GM23338 (cell line): Measurements from ENCODE around the gene CDK14. TPM values are rescaled to one million over a fixed set of nuclear protein-coding genes. Genes with fewer than 3 reads are reported as not detected.
A peak's percentile ranks its signal among the peaks of the same experiment; 100 is the strongest.
"Not testable (repeated sequence)": the region's sequence is repeated elsewhere in the genome, so short reads cannot be mapped to it uniquely, and the experiment has no call there.

Experiments used
- ATAC-seq: fragments of 200-7000 bp; cut with Tn5 transposase; 3 replicates; pipeline ENCODE4 v1.9.1; 2020
- DNase-seq: peaks from one replicate; pipeline ENCODE4 v3.0.0-alpha.2; 2015; ENCODE audit warnings: low spot score
- H2AFZ ChIP-seq: fragments of 200-600 bp; sonication (generic); 2 replicates; pipeline ENCODE4 v1.8.0; 2016; ENCODE audit warnings: antibody characterized with exemption, mild to moderate bottlenecking, moderate library complexity
- H3F3A ChIP-seq: fragments of 200-600 bp; sonication (generic); replicated peaks from 2 replicates; pipeline ENCODE4 v1.8.0; 2017; ENCODE audit warnings: antibody characterized with exemption, mixed run types, low read depth
- H3K27ac ChIP-seq: fragments of 200-600 bp; sonication (generic); 2 replicates; pipeline ENCODE4 v1.6.1; 2016; ENCODE audit warnings: low read depth
- H3K27me3 ChIP-seq: fragments of 200-600 bp; sonication (generic); 2 replicates; pipeline ENCODE4 v1.8.0; 2016; ENCODE audit warnings: mild to moderate bottlenecking, mixed run types, moderate library complexity; ENCODE audit not compliant: insufficient read depth
- H3K36me3 ChIP-seq: fragments of 200-600 bp; sonication (generic); 2 replicates; pipeline ENCODE4 v1.8.0; 2016; ENCODE audit warnings: mild to moderate bottlenecking; ENCODE audit not compliant: insufficient read depth
- H3K4me1 ChIP-seq: fragments of 200-600 bp; sonication (generic); 2 replicates; pipeline ENCODE4 v1.8.0; 2016; ENCODE audit warnings: mild to moderate bottlenecking, moderate library complexity; ENCODE audit not compliant: insufficient read depth
- H3K4me2 ChIP-seq: fragments of 200-600 bp; sonication (generic); 2 replicates; pipeline ENCODE4 v1.7.1; 2017; ENCODE audit warnings: mixed run types
- H3K4me3 ChIP-seq: fragments of 200-600 bp; sonication (generic); 2 replicates; pipeline ENCODE4 v1.6.1; 2016; ENCODE audit warnings: mixed run types
- H3K79me2 ChIP-seq: fragments of 200-600 bp; sonication (generic); replicated peaks from 2 replicates; pipeline ENCODE4 v1.8.0; 2017; ENCODE audit warnings: mild to moderate bottlenecking; ENCODE audit not compliant: insufficient read depth
- H3K9me2 ChIP-seq: fragments of 200-600 bp; sonication (generic); 2 replicates; pipeline ENCODE4 v1.8.0; 2017; ENCODE audit not compliant: insufficient read depth
- H4K20me1 ChIP-seq: fragments of 200-600 bp; sonication (generic); replicated peaks from 2 replicates; pipeline ENCODE4 v1.8.0; 2017; ENCODE audit warnings: mild to moderate bottlenecking; ENCODE audit not compliant: insufficient read depth
- H3K27ac Mint-ChIP-seq: 2 replicates; pipeline ENCODE4 v1.8.0; 2020; ENCODE audit warnings: inconsistent platforms, mild to moderate bottlenecking, moderate library complexity, mixed read lengths
- H3K27me3 Mint-ChIP-seq: 3 replicates; pipeline ENCODE4 v1.8.0; 2022; ENCODE audit warnings: low read depth, mild to moderate bottlenecking, moderate library complexity, mixed read lengths, inconsistent platforms; ENCODE audit not compliant: insufficient read depth, poor library complexity
- H3K36me3 Mint-ChIP-seq: 3 replicates; pipeline ENCODE4 v1.8.0; 2021; ENCODE audit warnings: low read depth, mild to moderate bottlenecking, inconsistent platforms, moderate library complexity, mixed read lengths
- H3K4me1 Mint-ChIP-seq: 3 replicates; pipeline ENCODE4 v1.8.0; 2020; ENCODE audit warnings: mild to moderate bottlenecking, inconsistent platforms, mixed read lengths
- H3K4me3 Mint-ChIP-seq: 3 replicates; pipeline ENCODE4 v1.8.0; 2021; ENCODE audit warnings: moderate library complexity, mild to moderate bottlenecking, inconsistent platforms, mixed read lengths
- H3K9me3 Mint-ChIP-seq: 3 replicates; pipeline ENCODE4 v1.8.0; 2020; ENCODE audit warnings: moderate library complexity, mild to moderate bottlenecking, inconsistent platforms, mixed read lengths
- ETS1 ChIP-seq: IDR thresholded peaks from 2 replicates; pipeline ENCODE4 v1.6.1; 2016; ENCODE audit warnings: antibody characterized with exemption
- EZH2 ChIP-seq: fragments of 200-600 bp; sonication (generic); IDR thresholded peaks from one replicate; pipeline ENCODE4 v1.8.0; 2017; ENCODE audit warnings: antibody characterized with exemption, mild to moderate bottlenecking, low read depth; ENCODE audit not compliant: unreplicated experiment
- polyA plus RNA-seq: library from polyadenylated mRNA; unstranded; fragments of >200 nt; fragmentation: Nextera tagmentation; extraction: Ambion mirVana; gene quantifications from 2 replicates; pipeline ENCODE4 v1.2.1, GENCODE V29; 2016
- total RNA-seq: library from RNA; depleted of rRNA; stranded (reverse); fragments of >200 nt; shearing (Covaris generic); gene quantifications from 2 replicates; pipeline ENCODE4 v1.2.3, GENCODE V29; 2014
- TF ChIP-seq, protein P1 (sequence below): fragments of 250-450 bp; sonication (Bioruptor Pico); IDR thresholded peaks from 2 replicates; pipeline ENCODE4 v1.5.0; 2020; ENCODE audit warnings: mild to moderate bottlenecking, moderate library complexity

The CDK14 gene
- total and polyA plus RNA-seq, 2 experiments from 2014 or later: 11.2 to 24.0 TPM

GRCh38 chr7:91169830-91170191, 573.7 kb downstream of the CDK14 start:
- H3K4me1 ChIP-seq: peaks cover 14% of the 10 kb centered on the region
- H3K79me2 ChIP-seq: no peaks in the 10 kb centered on the region
- no peak overlapping the region for H3K27ac ChIP-seq
- peaks cover 19% of the 10 kb centered on the region for H3K36me3 Mint-ChIP-seq
- H3K36me3 ChIP-seq: no peaks in the 10 kb centered on the region; the same call in 1 of the 2 replicates
- peaks cover 49% of the 10 kb centered on the region for H3K27me3 ChIP-seq
- peak; percentile 16 for DNase-seq
- no peak overlapping the region for H3K4me3 Mint-ChIP-seq
- H3K4me1 Mint-ChIP-seq: peaks cover 9% of the 10 kb centered on the region; the same call in 2 of the 3 replicates
- H2AFZ ChIP-seq: no peak overlapping the region
- peaks cover 20% of the 10 kb centered on the region for H3K9me3 Mint-ChIP-seq
- no peak for TF ChIP-seq ETS1
- no peak for TF ChIP-seq EZH2
- TF ChIP-seq, protein P1, sequence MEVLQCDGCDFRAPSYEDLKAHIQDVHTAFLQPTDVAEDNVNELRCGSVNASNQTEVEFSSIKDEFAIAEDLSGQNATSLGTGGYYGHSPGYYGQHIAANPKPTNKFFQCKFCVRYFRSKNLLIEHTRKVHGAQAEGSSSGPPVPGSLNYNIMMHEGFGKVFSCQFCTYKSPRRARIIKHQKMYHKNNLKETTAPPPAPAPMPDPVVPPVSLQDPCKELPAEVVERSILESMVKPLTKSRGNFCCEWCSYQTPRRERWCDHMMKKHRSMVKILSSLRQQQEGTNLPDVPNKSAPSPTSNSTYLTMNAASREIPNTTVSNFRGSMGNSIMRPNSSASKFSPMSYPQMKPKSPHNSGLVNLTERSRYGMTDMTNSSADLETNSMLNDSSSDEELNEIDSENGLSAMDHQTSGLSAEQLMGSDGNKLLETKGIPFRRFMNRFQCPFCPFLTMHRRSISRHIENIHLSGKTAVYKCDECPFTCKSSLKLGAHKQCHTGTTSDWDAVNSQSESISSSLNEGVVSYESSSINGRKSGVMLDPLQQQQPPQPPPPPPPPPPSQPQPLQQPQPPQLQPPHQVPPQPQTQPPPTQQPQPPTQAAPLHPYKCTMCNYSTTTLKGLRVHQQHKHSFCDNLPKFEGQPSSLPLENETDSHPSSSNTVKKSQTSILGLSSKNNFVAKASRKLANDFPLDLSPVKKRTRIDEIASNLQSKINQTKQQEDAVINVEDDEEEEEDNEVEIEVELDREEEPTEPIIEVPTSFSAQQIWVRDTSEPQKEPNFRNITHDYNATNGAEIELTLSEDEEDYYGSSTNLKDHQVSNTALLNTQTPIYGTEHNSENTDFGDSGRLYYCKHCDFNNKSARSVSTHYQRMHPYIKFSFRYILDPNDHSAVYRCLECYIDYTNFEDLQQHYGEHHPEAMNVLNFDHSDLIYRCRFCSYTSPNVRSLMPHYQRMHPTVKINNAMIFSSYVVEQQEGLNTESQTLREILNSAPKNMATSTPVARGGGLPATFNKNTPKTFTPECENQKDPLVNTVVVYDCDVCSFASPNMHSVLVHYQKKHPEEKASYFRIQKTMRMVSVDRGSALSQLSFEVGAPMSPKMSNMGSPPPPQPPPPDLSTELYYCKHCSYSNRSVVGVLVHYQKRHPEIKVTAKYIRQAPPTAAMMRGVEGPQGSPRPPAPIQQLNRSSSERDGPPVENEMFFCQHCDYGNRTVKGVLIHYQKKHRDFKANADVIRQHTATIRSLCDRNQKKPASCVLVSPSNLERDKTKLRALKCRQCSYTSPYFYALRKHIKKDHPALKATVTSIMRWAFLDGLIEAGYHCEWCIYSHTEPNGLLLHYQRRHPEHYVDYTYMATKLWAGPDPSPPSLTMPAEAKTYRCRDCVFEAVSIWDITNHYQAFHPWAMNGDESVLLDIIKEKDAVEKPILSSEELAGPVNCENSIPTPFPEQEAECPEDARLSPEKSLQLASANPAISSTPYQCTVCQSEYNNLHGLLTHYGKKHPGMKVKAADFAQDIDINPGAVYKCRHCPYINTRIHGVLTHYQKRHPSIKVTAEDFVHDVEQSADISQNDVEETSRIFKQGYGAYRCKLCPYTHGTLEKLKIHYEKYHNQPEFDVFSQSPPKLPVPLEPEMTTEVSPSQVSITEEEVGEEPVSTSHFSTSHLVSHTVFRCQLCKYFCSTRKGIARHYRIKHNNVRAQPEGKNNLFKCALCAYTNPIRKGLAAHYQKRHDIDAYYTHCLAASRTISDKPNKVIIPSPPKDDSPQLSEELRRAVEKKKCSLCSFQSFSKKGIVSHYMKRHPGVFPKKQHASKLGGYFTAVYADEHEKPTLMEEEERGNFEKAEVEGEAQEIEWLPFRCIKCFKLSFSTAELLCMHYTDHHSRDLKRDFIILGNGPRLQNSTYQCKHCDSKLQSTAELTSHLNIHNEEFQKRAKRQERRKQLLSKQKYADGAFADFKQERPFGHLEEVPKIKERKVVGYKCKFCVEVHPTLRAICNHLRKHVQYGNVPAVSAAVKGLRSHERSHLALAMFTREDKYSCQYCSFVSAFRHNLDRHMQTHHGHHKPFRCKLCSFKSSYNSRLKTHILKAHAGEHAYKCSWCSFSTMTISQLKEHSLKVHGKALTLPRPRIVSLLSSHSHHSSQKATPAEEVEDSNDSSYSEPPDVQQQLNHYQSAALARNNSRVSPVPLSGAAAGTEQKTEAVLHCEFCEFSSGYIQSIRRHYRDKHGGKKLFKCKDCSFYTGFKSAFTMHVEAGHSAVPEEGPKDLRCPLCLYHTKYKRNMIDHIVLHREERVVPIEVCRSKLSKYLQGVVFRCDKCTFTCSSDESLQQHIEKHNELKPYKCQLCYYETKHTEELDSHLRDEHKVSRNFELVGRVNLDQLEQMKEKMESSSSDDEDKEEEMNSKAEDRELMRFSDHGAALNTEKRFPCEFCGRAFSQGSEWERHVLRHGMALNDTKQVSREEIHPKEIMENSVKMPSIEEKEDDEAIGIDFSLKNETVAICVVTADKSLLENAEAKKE (CRISPR knock-in tag): no peak
- H4K20me1 ChIP-seq: peaks cover 4% of the 10 kb centered on the region; the same call in 1 of the 2 replicates
- H3K9me2 ChIP-seq: no peaks in the 10 kb centered on the region; the same call in 1 of the 2 replicates
- peak overlapping the region; percentile 11 for H3K4me2 ChIP-seq
- H3K27ac Mint-ChIP-seq: no peak overlapping the region
- peaks cover 11% of the 10 kb centered on the region for H3K27me3 Mint-ChIP-seq
- H3F3A ChIP-seq: no peaks in the 10 kb centered on the region
- peak; percentile 72 for ATAC-seq
- no peak overlapping the region for H3K4me3 ChIP-seq

- H4K20me1 ChIP-seq, H3K36me3 ChIP-seq, H3K4me2 ChIP-seq, ATAC-seq, H3K79me2 ChIP-seq, H3K4me3 ChIP-seq, H3K27ac ChIP-seq, H3K9me2 ChIP-seq, H3K4me1 Mint-ChIP-seq, H3K4me3 Mint-ChIP-seq, H2AFZ ChIP-seq, H3K27ac Mint-ChIP-seq, H3F3A ChIP-seq, DNase-seq: not testable (repeated sequence)
- Mint-ChIP-seq H3K27me3 (peaks cover 11% of the 10 kb centered on the region), H3K36me3 (peaks cover 19% of the 10 kb centered on the region), H3K9me3 (peaks cover 22% of the 10 kb centered on the region)
- H3K27me3 ChIP-seq: peaks cover 38% of the 10 kb centered on the region
- peaks cover 14% of the 10 kb centered on the region for H3K4me1 ChIP-seq
Measured at GRCh38 chr7:91173265-91173664, 577.1 kb downstream of the CDK14 start.
